Pancreas (tissue), 10 donors: Measurements from ENCODE around the gene TTLL8. TPM values are rescaled to one million over a fixed set of nuclear protein-coding genes. Genes with fewer than 3 reads are reported as not detected.

Source experiments
- ATAC-seq, 4 donors: fragments of 200-7000 bp; cut with Tn5 transposase; one replicate each; pipeline versions ENCODE4 v1.8.0 to v1.9.1; 2020; ENCODE audit warnings: mild to moderate bottlenecking in 4 of 4, moderate library complexity in 4 of 4
- DNase-seq, 6 donors: peaks; one replicate each; pipeline ENCODE4 v3.0.0-alpha.2; 2020
- FAIRE-seq: peaks from 2 replicates; lab custom pipeline; 2012; peaks lifted over from hg19 to GRCh38; lab: Jason Lieb, UNC
- H3K27ac ChIP-seq, 4 donors: fragments of 200-600 bp; sonication (generic); 1 replicate in 3 of 4; 2 replicates in 1 of 4; pipeline versions ENCODE4 v1.5.0 to v1.8.0; 2020
- H3K27me3 ChIP-seq, 4 donors: fragments of 200-600 bp; one replicate each; pipeline ENCODE4 v1.8.0; 2021
- H3K36me3 ChIP-seq, 3 donors: fragments of 200-600 bp; sonication (generic) in 1 of 3; one replicate each; pipeline versions ENCODE4 v1.5.0 to v1.8.0; 2020 to 2021
- H3K4me1 ChIP-seq, 3 donors: fragments of 200-600 bp; one replicate each; pipeline ENCODE4 v1.8.0; 2021
- H3K4me3 ChIP-seq, 4 donors: fragments of 200-600 bp; sonication (generic) in 2 of 4; one replicate each; pipeline versions ENCODE4 v1.5.0 to v1.8.0; 2020 to 2021
- H3K9me3 ChIP-seq, 4 donors: fragments of 200-600 bp; one replicate each; pipeline ENCODE4 v1.8.0; 2021
- WGBS, 2 donors: extraction: QIAGEN DNeasy Blood & Tissue Kit; methylation state at CpG; one replicate each; pipeline ENCODE4 v1.1.7; 2013; 5-methylcytosine and 5-hydroxymethylcytosine counted together
- intact Hi-C, 3 donors: fragments of 100-400 bp; cut with DNase I; formaldehyde crosslinking; loops; one replicate each; pipeline versions ENCODE4 v1.11.1 to v1.14.2; 2022
- polyA plus RNA-seq, 2 donors: library from polyadenylated mRNA; stranded (reverse); fragments of 200-250 nt; gene quantifications; one replicate each; pipeline ENCODE4 v1.2.3, GENCODE V29; 2013
- total RNA-seq, 6 donors: library from RNA; stranded (reverse); fragmentation: NEBNext Ultra II Directional in 4 of 6; extraction: Animal tissue kit (Norgen Biotek cat#: 25700) in 4 of 6; gene quantifications; one replicate each; pipeline versions ENCODE4 v1.2.1 to v1.2.4, GENCODE V29; 2021 to 2023
- TF ChIP-seq, protein P1 (sequence below), 4 donors: fragments of 200-600 bp; sonication (generic) in 3 of 4; IDR thresholded peaks; one replicate each; pipeline versions ENCODE4 v1.5.0 to v1.8.0; 2021; ENCODE audit warnings: antibody characterized with exemption in 4 of 4
- donor health status: healthy with polysubstance abuse.
- donor health status: DM: no; HTN: no; CAD: no; lungs with moderate emphysema.
- donor health status: DM: no; HTN: no; CAD: no.
- donor health status: control.
- donor health status: control.
- donor health status: Bipolar disorder and iron deficiency.
- donor health status: DM: yes; HTN: yes; CAD: no.
- donor health status: DM: no; HTN: no; CAD: no.
- donor health status: DM: no; HTN: no; CAD: no.
- donor health status: DM: yes; HTN: yes; CAD: no.

Gene TTLL8
- total and polyA plus RNA-seq, 8 donors: not detected

DNA sequence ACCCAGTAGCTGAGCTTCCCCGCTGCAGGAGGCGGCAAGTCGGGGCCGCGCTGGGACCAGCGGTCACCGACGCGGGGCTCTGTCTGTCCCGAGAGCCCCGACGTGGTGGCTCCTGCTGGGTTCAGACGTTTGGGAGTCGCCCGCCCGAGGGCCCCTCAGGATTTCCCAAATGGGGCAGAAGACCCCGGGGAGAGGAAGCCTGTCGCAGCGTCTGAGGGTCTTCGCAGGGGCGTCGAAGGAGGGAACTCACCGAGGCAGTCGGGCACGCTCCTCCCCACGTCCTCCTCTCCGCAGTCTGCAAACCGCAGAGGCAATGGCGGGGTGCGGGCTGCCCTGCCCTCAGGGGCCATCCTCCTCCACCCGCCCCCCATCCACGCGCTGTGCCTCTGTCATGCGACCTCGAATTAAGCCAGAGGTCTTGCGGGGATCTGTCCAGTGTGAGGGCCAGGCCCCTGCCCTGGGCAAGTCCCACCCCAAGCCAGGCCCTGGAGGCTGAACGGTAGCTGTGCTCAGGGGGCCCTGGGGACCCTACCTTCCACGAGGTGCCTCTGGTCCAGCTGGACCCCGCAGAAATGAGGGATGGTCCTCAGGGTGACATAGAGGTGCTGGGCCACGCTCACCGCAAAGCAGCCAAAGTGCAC, 58.0 kb downstream of the TTLL8 start:
- Histone ChIP-seq H3K9me3 (no peaks in the 10 kb centered on the region), H3K27ac (no peak overlapping the region), H3K4me1 (no peaks in the 10 kb centered on the region), H3K4me3 (peak overlapping the region in 1 of 4 donors; percentile 36), H3K27me3 (no peaks in the 10 kb centered on the region), H3K36me3 (no peaks in the 10 kb centered on the region)
- WGBS, 2 donors: 39 to 49% methylated on average over 38 to 41 of the region's 41 CpGs
- peak in 1 of 4 donors; percentile 16 for ATAC-seq
- DNase-seq: peak in 4 of 6 donors; percentile 10 to 72 (median 41)
- FAIRE-seq: no peak
- TF ChIP-seq, protein P1, sequence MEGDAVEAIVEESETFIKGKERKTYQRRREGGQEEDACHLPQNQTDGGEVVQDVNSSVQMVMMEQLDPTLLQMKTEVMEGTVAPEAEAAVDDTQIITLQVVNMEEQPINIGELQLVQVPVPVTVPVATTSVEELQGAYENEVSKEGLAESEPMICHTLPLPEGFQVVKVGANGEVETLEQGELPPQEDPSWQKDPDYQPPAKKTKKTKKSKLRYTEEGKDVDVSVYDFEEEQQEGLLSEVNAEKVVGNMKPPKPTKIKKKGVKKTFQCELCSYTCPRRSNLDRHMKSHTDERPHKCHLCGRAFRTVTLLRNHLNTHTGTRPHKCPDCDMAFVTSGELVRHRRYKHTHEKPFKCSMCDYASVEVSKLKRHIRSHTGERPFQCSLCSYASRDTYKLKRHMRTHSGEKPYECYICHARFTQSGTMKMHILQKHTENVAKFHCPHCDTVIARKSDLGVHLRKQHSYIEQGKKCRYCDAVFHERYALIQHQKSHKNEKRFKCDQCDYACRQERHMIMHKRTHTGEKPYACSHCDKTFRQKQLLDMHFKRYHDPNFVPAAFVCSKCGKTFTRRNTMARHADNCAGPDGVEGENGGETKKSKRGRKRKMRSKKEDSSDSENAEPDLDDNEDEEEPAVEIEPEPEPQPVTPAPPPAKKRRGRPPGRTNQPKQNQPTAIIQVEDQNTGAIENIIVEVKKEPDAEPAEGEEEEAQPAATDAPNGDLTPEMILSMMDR (IDR thresholded peaks at IDR 0.05): no peak
- intact Hi-C loops: no loop called here

DNA sequence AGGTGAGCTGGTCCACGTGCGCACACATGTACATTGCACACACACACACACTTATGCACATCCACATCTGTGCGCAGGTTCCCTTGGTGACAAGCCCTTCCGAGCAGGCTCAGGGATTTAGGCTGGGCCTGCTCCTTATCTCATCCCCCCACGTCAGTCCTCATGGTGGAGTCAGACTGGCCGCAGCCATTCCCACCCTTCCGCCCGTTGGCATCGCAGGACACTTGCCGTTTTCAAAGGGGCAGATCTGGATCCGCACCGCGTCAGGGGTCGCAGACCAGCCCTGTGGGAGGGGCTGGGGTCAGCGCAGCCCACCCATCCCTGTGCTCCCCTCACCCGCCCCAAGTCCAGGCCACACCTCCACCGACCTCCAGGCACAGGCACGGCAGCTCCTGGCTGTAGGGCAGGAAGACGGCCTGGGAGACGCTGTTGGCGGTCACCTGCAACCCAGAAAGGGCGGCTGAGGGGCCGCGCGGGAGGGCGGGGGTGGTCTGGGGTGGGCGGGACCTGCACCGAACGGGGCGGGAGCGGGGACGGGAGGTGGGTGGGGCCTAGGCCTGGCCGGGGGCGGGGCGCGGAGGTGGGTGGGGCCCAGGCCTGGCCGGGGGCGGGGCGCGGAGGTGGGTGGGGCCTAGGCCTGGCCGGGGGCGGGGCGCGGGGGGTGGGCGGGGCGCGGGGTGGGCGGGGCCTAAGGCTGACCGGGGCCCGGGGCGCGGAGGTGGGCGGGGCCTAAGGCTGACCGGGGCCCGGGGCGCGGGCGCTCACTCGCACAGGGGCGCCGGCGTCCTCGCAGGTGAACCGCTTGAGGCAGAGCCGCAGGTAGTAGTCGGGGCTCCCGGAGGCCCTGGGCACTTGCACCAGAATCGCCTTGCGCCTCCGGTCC, 58.8 kb downstream of the TTLL8 start:
- no peaks in the 10 kb centered on the region for H3K4me1 ChIP-seq
- WGBS, 2 donors: 20 to 27% methylated on average over 37 to 57 of the region's 70 CpGs
- H3K27me3 ChIP-seq: no peaks in the 10 kb centered on the region
- TF ChIP-seq, protein P1 (IDR thresholded peaks at IDR 0.05): no peak
- DNase-seq (peak in 4 of 6 donors; percentile 15 to 80 (median 61)), ATAC-seq (peak; percentile 25 to 69 (median 60)), FAIRE-seq (no peak)
- no peak overlapping the region for H3K27ac ChIP-seq
- peak overlapping the region in 1 of 4 donors; percentile 36 for H3K4me3 ChIP-seq
- intact Hi-C loops: no loop called here
- no peaks in the 10 kb centered on the region for H3K36me3 ChIP-seq
- H3K9me3 ChIP-seq: no peaks in the 10 kb centered on the region

DNA sequence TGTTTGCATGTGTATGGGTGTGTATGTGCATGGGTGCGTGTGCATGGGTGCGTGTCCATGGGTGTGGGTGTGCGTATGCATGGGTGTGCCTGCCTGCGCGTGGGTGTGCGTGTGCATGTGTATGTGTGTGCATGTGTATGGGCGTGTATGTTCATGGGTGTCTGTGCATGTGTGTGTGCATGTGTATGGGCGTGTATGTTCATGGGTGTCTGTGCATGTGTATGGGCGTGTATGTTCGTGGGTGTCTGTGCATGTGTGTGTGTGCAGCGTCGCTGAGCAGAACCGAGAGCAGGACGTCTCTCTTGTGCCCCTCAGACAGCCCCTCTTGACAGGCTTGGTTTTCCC, 59.4 kb downstream of the TTLL8 start:
- H3K4me1 ChIP-seq: no peaks in the 10 kb centered on the region
- no peak overlapping the region for H3K4me3 ChIP-seq
- TF ChIP-seq, protein P1 (IDR thresholded peaks at IDR 0.05): no peak
- no peaks in the 10 kb centered on the region for H3K27me3 ChIP-seq
- no peaks in the 10 kb centered on the region for H3K36me3 ChIP-seq
- no peaks in the 10 kb centered on the region for H3K9me3 ChIP-seq
- no peak for FAIRE-seq
- ATAC-seq: no peak
- no peak for DNase-seq
- WGBS, 2 donors: 80 to 93% methylated on average over 14 of the region's 14 CpGs
- intact Hi-C loops: no loop called here
- H3K27ac ChIP-seq: no peak overlapping the region

DNA sequence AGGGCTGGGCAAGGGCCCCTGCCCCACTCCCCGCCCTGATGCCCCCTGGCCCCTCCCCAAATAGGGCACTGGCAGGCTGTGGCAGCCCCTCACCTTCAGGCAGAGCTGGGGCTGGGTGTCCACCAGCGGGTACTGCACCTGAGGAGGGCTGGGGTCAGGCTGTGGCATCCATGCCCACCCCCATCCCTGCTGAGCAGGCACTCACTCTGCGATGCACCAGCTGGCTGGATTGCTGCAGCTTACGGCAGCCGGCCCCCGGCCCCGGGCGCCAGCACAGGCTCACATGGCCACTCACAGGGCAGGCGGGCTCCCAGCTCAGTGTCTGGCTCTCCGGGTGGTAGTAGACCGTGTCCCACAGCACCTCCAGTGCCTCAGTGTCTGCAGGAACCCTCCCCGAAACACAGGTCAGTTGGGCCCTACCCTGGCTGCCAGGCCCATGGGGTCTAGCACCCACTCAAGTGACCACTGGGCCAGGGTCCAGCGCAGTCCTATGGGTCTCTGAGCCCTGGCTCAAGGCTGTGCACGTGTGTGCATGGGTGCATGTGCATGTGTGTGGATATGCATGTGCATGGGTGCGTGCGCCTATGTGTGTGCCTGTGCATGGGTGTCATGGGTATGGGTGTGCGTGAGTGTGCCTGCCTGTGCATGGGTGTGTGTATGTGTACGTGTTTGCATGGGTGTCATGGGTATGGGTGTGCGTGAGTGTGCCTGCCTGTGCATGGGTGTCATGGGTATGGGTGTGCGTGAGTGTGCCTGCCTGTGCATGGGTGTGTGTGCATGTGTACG, 60.0 kb downstream of the TTLL8 start:
- H3K27ac ChIP-seq: no peak overlapping the region
- no peaks in the 10 kb centered on the region for H3K36me3 ChIP-seq
- FAIRE-seq (no peak), DNase-seq (peak in 2 of 6 donors; percentile 10 to 57), ATAC-seq (no peak)
- TF ChIP-seq, protein P1 (IDR thresholded peaks at IDR 0.05): no peak
- no peaks in the 10 kb centered on the region for H3K4me1 ChIP-seq
- no peaks in the 10 kb centered on the region for H3K27me3 ChIP-seq
- intact Hi-C loops: no loop called here
- H3K9me3 ChIP-seq: no peaks in the 10 kb centered on the region
- no peak overlapping the region for H3K4me3 ChIP-seq
- 91 to 97% methylated on average over 20 to 21 of the region's 21 CpGs for WGBS, 2 donors
